Measurements from ENCODE around the gene TAF4.

The TAF4 gene

GRCh38 chr20:62008643-62009183, 57.0 kb downstream of the TAF4 start:
- TF ChIP-seq CTCF (conservative IDR thresholded peaks at IDR 0.05; ENCODE audit: low read depth, low read length): no peak
- H3K4me3 ChIP-seq (ENCODE audit: low read depth, low read length): no peak overlapping the region
- DNase-seq (ENCODE audit: low read depth): no peak

GRCh38 chr20:62007127-62007647, 58.5 kb downstream of the TAF4 start:
- TF ChIP-seq CTCF (conservative IDR thresholded peaks at IDR 0.05; ENCODE audit: low read depth, low read length): no peak
- no peak overlapping the region for H3K4me3 ChIP-seq (ENCODE audit: low read depth, low read length)
- no peak for DNase-seq (ENCODE audit: low read depth)

GRCh38 chr20:62006482-62006881, 59.2 kb downstream of the TAF4 start:
- no peak overlapping the region for H3K4me3 ChIP-seq (ENCODE audit: low read depth, low read length)
- no peak for TF ChIP-seq CTCF (conservative IDR thresholded peaks at IDR 0.05; ENCODE audit: low read depth, low read length)
- DNase-seq (ENCODE audit: low read depth): no peak

- H3K4me3 ChIP-seq (ENCODE audit: low read depth, low read length): no peak overlapping the region
- no peak for DNase-seq (ENCODE audit: low read depth)
- no peak for TF ChIP-seq CTCF (conservative IDR thresholded peaks at IDR 0.05; ENCODE audit: low read depth, low read length)
Observed at GRCh38 chr20:62004614-62005013, 61.1 kb downstream of the TAF4 start.

GRCh38 chr20:62003567-62004405, 61.9 kb downstream of the TAF4 start:
- no peak for DNase-seq (ENCODE audit: low read depth)
- no peak overlapping the region for H3K4me3 ChIP-seq (ENCODE audit: low read depth, low read length)
- no peak for TF ChIP-seq CTCF (conservative IDR thresholded peaks at IDR 0.05; ENCODE audit: low read depth, low read length)

- peak; percentile 38 for DNase-seq (ENCODE audit: low read depth)
- no peak for TF ChIP-seq CTCF (conservative IDR thresholded peaks at IDR 0.05; ENCODE audit: low read depth, low read length)
- H3K4me3 ChIP-seq (ENCODE audit: low read depth, low read length): no peak overlapping the region
Observed at GRCh38 chr20:62002882-62003480, 62.7 kb downstream of the TAF4 start.

All from choroid plexus epithelial cell (primary cell).